Suprapubic skin (tissue), 3 donors: ENCODE data around the gene AUTS2.

ENCODE experiments used
- CTCF ChIP-seq, 2 donors: fragments of 200-600 bp in 1 of 2; fragments of 450-650 bp in 1 of 2; sonication (generic) in 1 of 2; IDR thresholded peaks; one replicate each; pipeline ENCODE4 v1.5.1; 2016 to 2019; ENCODE audit warnings: antibody characterized with exemption in 2 of 2, mild to moderate bottlenecking in 1 of 2, moderate library complexity in 1 of 2
- POLR2A ChIP-seq, 2 donors: fragments of 450-650 bp; IDR thresholded peaks; one replicate each; pipeline ENCODE4 v1.6.1; 2017; ENCODE audit warnings: antibody characterized with exemption in 2 of 2, mild to moderate bottlenecking in 2 of 2, moderate library complexity in 2 of 2

GRCh38 chr7:70116867-70117266 lies 518.6 kb downstream of the AUTS2 start:
- TF ChIP-seq POLR2A (IDR thresholded peaks at IDR 0.05) (no peak), CTCF (IDR thresholded peaks at IDR 0.05) (no peak)
